DMS153 treated with DMSO at 0.1 percent for 48 hours (cell line): ENCODE data around the gene MTX1.
A peak's percentile ranks its signal among the peaks of the same experiment; 100 is the strongest.
"Not testable (repeated sequence)": the region's sequence is repeated elsewhere in the genome, so short reads cannot be mapped to it uniquely, and the experiment has no call there.

Experiments used
- DNase-seq: peaks from one replicate; lab custom pipeline; 2025; ENCODE audit not compliant: unreplicated experiment; lab: John Stamatoyannopoulos, UW

Gene MTX1

GRCh38 chr1:155188268-155188667 is 20.2 kb upstream of the MTX1 start:
- no peak for DNase-seq

GRCh38 chr1:155189926-155190325 is 18.6 kb upstream of the MTX1 start:
- not testable (repeated sequence) for DNase-seq

GRCh38 chr1:155191904-155192303 is 16.6 kb upstream of the MTX1 start:
- no peak for DNase-seq

DNA sequence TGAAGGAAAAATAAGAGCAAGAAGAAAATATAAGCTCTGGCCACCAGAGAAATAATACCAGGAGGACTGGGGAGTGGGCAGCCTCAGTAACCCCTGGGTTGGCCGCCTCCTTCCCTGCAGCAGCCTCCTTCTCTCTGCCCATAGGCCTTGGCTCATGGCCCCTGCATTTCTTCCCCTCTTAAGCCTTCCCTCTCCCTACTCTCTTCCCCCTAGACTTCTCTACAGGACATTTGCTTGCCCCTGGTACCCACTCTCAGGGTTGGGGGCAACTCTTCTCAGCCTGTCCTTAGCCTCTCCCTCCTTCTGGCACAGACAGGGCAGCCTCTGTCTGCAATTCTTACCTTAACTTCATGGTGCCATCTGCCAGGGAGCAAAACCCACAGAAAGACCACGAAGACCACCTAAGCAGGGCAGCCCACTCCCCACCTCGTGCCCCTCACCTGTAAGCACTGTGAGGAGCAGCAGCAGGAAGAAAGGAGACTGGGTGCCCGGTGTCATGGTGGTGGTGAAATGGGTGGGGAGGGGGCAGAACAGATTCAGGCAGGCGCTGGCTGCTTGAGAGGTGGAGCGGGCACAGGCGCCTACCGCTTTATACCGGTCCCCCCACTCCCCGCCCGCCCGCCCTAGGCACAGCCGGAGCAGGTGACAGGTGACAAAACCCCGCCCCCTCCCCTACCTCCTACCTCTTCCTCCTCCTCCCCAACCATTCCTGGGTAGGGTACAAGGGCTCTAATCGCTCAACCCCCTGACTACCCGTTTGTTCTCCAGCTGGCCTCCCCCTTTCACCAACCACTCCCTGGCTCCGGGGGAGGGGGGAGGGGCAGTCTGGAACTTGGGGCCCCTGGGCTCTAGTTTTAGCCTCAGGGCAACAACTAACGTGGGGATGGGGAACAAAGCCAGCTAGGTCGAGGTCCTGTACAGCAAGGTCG is 15.9 kb upstream of the MTX1 start:
- peak; percentile 70 for DNase-seq

- DNase-seq, result peak; percentile 85
Observed at GRCh38 chr1:155193275-155193990, 15.1 kb upstream of the MTX1 start.

- DNase-seq, result not testable (repeated sequence)
Observed at GRCh38 chr1:155193991-155194240, 14.6 kb upstream of the MTX1 start.

DNA sequence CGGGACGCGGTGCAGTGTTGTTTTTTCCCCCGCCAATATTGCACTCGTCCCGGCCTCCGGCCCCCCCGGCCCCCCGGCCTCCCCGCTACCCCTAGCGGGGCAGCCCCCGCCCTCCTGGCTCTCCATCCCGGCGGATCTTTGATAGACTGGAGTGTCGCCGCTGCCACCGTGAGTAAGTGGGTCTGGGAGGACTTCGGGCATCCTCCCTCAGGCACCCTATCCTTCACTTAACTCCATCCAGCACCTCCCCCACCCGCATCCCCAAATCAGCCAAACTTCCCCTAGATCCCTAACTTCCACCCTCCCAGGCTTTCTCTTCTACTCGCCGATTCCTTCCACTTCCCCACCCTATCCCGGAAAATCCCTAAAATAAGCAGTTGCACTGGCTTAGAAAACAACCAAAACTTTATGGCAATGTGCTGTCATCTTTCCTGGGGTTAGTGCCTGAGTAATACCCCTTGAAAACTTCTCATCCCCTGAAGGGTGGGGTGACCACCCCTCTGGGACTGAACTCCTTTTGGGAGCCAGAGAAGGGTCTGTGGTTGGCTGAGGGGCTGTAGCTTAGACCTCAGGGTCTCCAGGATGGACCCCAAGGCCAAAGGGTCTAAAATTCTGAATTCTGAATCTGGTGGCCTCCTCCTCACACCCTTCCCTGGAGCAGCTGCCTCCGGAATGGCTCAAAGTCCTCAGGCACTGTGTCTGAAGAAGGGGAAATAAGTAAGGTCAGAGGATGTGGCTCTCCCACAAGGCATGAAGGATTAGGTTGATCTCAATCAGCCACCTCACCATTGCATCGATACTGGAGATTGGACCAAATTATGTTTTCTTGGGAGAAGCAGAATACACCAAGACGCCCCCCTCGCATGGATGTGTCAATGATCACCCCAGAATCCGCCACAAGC is 13.0 kb upstream of the MTX1 start:
- DNase-seq, result no peak

- no peak for DNase-seq
Observed at GRCh38 chr1:155196103-155196892, 12.2 kb upstream of the MTX1 start.

- DNase-seq, result no peak
Observed at GRCh38 chr1:155196893-155197638, 11.4 kb upstream of the MTX1 start.

DNA sequence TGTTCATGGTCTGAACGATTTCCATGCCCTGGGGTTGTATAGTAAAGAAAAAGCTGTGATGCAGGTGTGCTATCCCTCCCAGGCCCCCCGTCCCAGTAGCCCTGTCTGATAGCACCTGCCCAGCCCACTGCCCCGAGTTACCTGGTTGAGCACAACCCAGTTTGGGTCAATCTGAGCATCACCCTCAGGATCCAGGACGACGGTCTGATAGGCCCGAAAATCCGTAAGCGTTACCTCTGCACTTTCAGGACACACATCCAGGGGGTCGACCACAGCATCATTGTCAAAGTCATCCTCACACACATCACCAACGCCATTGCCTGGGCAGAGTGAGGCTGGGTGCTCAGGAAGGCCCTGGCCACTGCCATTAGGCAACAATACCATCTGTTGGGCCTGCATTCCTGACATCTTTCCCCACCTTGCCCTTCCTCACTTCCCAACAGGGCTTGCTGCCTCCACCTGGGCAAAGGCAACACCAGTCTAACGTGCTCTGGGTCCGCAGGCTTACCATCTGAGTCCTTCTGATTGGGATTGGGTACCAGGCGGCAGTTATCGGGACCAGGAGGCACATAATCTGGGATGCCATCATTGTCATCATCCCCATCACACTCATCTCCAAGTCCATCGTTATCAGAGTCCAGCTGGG is 10.5 kb upstream of the MTX1 start:
- no peak for DNase-seq

DNA sequence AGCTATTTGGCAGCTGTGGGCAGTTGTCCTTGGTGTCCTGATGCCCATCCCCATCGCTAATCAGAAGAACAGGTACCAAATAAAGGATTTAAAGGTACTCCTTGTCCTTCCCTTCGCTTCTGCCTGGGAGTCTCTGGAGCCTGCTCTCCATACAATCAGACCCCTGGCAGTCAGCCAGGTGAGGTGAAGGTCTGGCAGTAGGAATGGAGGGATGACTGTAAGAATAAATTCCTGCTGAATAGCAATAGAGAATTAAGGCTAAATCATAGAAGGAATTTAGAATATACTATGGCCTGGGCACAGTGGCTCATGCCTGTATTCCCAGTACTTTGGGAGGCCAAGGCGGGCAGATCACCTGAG is 10.0 kb upstream of the MTX1 start:
- DNase-seq, result no peak

DNA sequence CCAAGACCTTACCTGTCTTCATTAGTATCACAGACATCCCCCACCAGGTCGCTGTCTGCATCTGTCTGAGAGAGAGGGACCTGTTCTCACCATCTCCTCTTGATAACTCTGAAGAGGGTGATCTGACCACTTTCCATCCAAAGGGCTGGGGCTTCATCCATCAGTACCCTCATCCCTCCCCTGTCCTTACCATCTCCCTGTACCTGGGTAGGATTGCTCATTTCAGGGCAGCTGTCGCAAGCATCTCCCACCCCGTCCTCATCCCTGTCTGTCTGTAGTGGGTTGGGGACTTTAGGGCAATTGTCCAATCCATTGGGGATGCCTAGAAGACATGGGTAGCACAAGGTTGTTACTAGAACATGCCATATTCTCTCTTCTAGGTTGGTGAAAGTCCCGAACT is 8.7 kb upstream of the MTX1 start:
- no peak for DNase-seq

GRCh38 chr1:155200920-155201319 is 7.6 kb upstream of the MTX1 start:
- DNase-seq, result no peak

GRCh38 chr1:155202198-155202597 is 6.3 kb upstream of the MTX1 start:
- no peak for DNase-seq

GRCh38 chr1:155202731-155203515 is 5.6 kb upstream of the MTX1 start:
- no peak for DNase-seq

DNA sequence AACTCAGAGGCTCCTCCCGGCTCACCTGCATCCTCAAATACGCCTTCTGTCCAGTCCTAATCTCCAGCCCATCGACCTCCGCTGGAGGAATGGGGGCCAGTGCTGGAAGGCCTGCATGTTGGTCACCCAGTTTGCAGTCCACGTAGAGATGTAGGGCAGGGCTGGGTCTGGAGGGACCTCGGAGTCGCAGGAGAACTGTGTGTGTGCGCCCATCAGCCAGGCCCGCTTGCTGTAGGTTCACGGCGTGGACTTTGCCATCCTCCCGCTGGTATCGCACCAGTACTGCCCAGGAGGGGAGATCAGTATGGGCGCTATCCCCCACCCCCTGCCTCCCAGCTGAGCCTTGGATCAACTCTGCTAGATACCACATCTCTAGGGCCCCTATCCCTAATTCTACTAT is 3.5 kb upstream of the MTX1 start:
- no peak for DNase-seq

GRCh38 chr1:155205969-155206593 is 2.4 kb upstream of the MTX1 start:
- DNase-seq, result no peak
